Esophagus squamous epithelium (tissue), 4 donors: ENCODE data around the gene CCT6B.

Experiments used
- CTCF ChIP-seq, 6 experiments: fragments of 450-650 bp in 4 of 6; fragments of 200-600 bp in 2 of 6; sonication (generic) in 2 of 6; IDR thresholded peaks; one replicate each; pipeline ENCODE4 v1.5.1; 2016 to 2019; ENCODE audit warnings: antibody characterized with exemption in 6 of 6, mild to moderate bottlenecking in 4 of 6, moderate library complexity in 4 of 6
- POLR2A ChIP-seq, 4 donors: fragments of 450-650 bp; IDR thresholded peaks; one replicate each; pipeline ENCODE4 v1.6.1; 2017; ENCODE audit warnings: antibody characterized with exemption in 4 of 4, mild to moderate bottlenecking in 4 of 4, moderate library complexity in 3 of 4

- no peak for TF ChIP-seq CTCF (IDR thresholded peaks at IDR 0.05)
- no peak for TF ChIP-seq POLR2A (IDR thresholded peaks at IDR 0.05)
Measured at GRCh38 chr17:34886831-34887230, 74.4 kb downstream of the CCT6B start.
